ENCODE data around the gene COL6A2.

- TF ChIP-seq POLR2A (IDR thresholded peaks at IDR 0.05) (no peak), CTCF (IDR thresholded peaks at IDR 0.05 in 8 of 11, conservative IDR thresholded peaks at IDR 0.05 in 3 of 11) (peak in 8 of 11 experiments; percentile 33 to 69 (median 56))
Measured at GRCh38 chr21:46153247-46154154, 55.6 kb downstream of the COL6A2 start.

All from spleen (tissue), 7 donors.